CD4-positive, alpha-beta memory T cell (primary cell): ENCODE data around the gene PRKAR1A. TPM values are rescaled to one million over a fixed set of nuclear protein-coding genes. Genes with fewer than 3 reads are reported as not detected.

Source experiments
- CTCF ChIA-PET: fragments of 350-600 bp; sonication (Branson Sonifier 250); formaldehyde crosslinking; loops from one replicate; lab custom pipeline; 2021; ENCODE audit warnings: inconsistent platforms; ENCODE audit not compliant: partially characterized antibody; lab: Charles Lee
- POLR2A ChIA-PET: fragments of 350-600 bp; sonication (Branson Sonifier 250); formaldehyde crosslinking; loops from one replicate; lab custom pipeline; 2021; ENCODE audit not compliant: partially characterized antibody; lab: Charles Lee
- DNase-seq, 5 donors: peaks; one replicate each; pipeline versions ENCODE4 v3.0.0 to v3.0.0-alpha.2; 2020 to 2022; ENCODE audit warnings: mixed read lengths in 1 of 5
- H3K27ac ChIP-seq: one replicate; pipeline ENCODE4 v1.7.0; 2013; ENCODE audit warnings: low read depth, low read length
- H3K27me3 ChIP-seq: 2 replicates; pipeline ENCODE4 v1.7.0; 2013; ENCODE audit warnings: mild to moderate bottlenecking, low read length, moderate library complexity; ENCODE audit not compliant: insufficient read depth
- H3K36me3 ChIP-seq: 2 replicates; pipeline ENCODE4 v1.7.0; 2013; ENCODE audit warnings: mild to moderate bottlenecking, low read length, moderate library complexity; ENCODE audit not compliant: insufficient read depth
- H3K4me1 ChIP-seq: 2 replicates; pipeline ENCODE4 v1.7.0; 2013; ENCODE audit warnings: mild to moderate bottlenecking, low read length, moderate library complexity; ENCODE audit not compliant: insufficient read depth
- H3K4me3 ChIP-seq, 2 donors: one replicate each; pipeline ENCODE4 v1.7.0; 2013; ENCODE audit warnings: low read length in 2 of 2, mild to moderate bottlenecking in 1 of 2
- H3K9me3 ChIP-seq, 2 donors: one replicate each; pipeline ENCODE4 v1.7.0; 2013; ENCODE audit warnings: low read length in 2 of 2, control low read depth in 1 of 2; ENCODE audit not compliant: control insufficient read depth in 1 of 2
- H3K27ac Mint-ChIP-seq, 7 donors: one replicate each; pipeline ENCODE4 v1.8.0; 2020 to 2021; ENCODE audit warnings: mixed read lengths in 7 of 7, mild to moderate bottlenecking in 6 of 7, inconsistent platforms in 3 of 7, moderate library complexity in 3 of 7
- H3K27me3 Mint-ChIP-seq, 2 donors: one replicate each; pipeline ENCODE4 v1.8.0; 2020 to 2021; ENCODE audit warnings: mixed read lengths in 2 of 2
- H3K36me3 Mint-ChIP-seq, 2 donors: one replicate each; pipeline ENCODE4 v1.8.0; 2020 to 2021; ENCODE audit warnings: mixed read lengths in 2 of 2, inconsistent platforms in 1 of 2, mild to moderate bottlenecking in 1 of 2
- H3K4me1 Mint-ChIP-seq, 4 donors: one replicate each; pipeline ENCODE4 v1.8.0; 2020 to 2021; ENCODE audit warnings: mixed read lengths in 4 of 4, mild to moderate bottlenecking in 1 of 4
- H3K4me3 Mint-ChIP-seq, 8 donors: one replicate each; pipeline ENCODE4 v1.8.0; 2020 to 2021; ENCODE audit warnings: mixed read lengths in 8 of 8, mild to moderate bottlenecking in 7 of 8, moderate library complexity in 6 of 8, inconsistent platforms in 3 of 8
- H3K9me3 Mint-ChIP-seq, 8 donors: one replicate each; pipeline ENCODE4 v1.8.0; 2020 to 2021; ENCODE audit warnings: mixed read lengths in 8 of 8, mild to moderate bottlenecking in 5 of 8, inconsistent platforms in 3 of 8, moderate library complexity in 1 of 8
- intact Hi-C: fragments of 100-400 bp; cut with micrococcal nuclease; formaldehyde crosslinking; loops from one replicate; pipeline ENCODE4 v1.15.1; 2023
- polyA plus RNA-seq, 2 donors: library from polyadenylated mRNA; unstranded; fragments of 300-500 nt; fragmentation: Illumina TruSeq; gene quantifications; one replicate each; pipeline ENCODE4 v1.2.3, GENCODE V29; 2021
- total RNA-seq, 2 experiments: library from RNA; stranded (reverse); gene quantifications; one replicate each; pipeline ENCODE4 v1.2.3, GENCODE V29; 2021

The PRKAR1A gene
- total and polyA plus RNA-seq, 4 experiments from 2014 or later: 182 to 220 (median 188) TPM

DNA sequence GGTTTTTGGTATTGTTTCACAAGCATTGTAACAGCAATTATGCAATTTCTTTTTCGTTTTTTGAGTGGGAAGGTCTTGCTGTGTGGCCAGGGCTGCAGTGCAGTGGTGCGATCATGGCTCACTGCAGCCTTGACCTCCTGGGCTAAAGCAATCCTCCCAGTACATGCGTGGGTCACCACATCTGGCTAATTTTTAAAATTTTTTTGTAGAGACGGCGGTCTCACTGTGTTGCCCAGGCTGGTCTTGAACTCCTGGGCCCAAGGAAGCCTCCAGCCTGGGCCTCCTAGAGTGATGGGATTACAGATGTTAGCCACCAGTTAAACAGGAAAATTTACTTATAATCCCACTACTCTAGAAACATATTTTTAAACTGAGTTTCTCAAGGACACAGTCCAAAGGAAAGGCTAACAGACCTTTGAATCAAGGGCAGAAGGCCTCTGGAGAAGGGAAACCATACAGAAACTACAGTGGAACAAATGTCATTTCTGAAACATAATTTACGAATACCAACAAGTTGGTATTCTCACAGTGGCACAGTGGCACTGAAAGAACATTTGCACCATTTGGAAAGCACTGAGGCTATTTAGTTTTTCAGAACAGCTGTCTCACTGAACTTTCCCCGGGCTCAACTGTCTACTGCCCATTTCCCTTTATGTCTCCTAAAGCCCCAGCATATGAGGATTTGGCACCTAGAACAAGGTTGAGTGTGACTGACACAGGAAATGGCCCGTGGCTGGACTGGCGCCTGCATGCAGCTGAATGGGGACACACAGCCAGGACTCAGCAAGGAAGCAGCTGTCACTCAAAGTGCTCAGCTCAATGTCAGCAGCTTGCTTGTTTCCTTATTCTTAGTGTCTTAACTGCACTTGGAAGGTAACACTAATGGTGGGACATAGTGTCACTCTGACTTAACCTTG lies 2.8 kb upstream of the PRKAR1A start:
- no peak for DNase-seq
- Mint-ChIP-seq H3K4me1 (peaks cover 22 to 50% (median 27%) of the 10 kb centered on the region in 4 donors), H3K27me3 (no peaks in the 10 kb centered on the region), H3K4me3 (peak overlapping the region in 2 of 8 donors; percentile 43 to 63), H3K27ac (peak overlapping the region in 4 of 7 donors; percentile 57 to 96 (median 72)), H3K9me3 (peaks cover 0 to 3% (median 0%) of the 10 kb centered on the region in 8 donors), H3K36me3 (peaks cover 0 to 16% of the 10 kb centered on the region in 2 donors)
- POLR2A ChIA-PET: no interaction called here
- Histone ChIP-seq H3K4me1 (peaks cover 19% of the 10 kb centered on the region), H3K36me3 (no peaks in the 10 kb centered on the region), H3K4me3 (no peak overlapping the region), H3K9me3 (no peaks in the 10 kb centered on the region), H3K27ac (no peak overlapping the region), H3K27me3 (no peaks in the 10 kb centered on the region)
- intact Hi-C loops: loop anchor here (5.0 kb wide), 3 partner anchors 327 to 903 kb away; partner anchors contain the start of genes KPNA2 and MAP2K6
- CTCF ChIA-PET: interaction anchor here (0.6 kb wide), 2 partner anchors 21 to 43 kb away, joined by 3 to 4 read pairs; no protein-coding TSS in a partner anchor

DNA sequence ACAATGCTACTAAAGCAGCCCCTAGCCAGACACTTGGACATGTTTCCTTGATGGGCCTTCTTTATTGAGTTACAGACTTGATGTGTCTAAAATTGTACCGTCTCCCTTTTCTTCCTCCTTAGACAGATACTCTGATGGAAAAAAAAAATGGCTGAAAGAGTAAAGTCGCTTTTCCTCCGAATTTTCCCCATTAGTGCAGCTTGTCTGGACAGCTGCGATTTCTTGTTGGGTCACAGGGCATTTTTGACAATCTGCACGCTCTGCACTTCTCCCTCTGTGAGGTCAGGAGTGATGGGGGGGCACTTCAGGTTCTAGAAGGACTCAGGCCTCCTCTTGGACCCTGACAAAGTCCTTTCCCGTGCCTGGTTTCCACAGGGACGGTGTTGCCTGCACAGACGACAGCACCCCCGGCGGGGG lies 968 bp upstream of the PRKAR1A start:
- intact Hi-C loops: loop anchor here (5.0 kb wide), 3 partner anchors 329 to 901 kb away; partner anchors contain the start of genes KPNA2 and MAP2K6

DNA sequence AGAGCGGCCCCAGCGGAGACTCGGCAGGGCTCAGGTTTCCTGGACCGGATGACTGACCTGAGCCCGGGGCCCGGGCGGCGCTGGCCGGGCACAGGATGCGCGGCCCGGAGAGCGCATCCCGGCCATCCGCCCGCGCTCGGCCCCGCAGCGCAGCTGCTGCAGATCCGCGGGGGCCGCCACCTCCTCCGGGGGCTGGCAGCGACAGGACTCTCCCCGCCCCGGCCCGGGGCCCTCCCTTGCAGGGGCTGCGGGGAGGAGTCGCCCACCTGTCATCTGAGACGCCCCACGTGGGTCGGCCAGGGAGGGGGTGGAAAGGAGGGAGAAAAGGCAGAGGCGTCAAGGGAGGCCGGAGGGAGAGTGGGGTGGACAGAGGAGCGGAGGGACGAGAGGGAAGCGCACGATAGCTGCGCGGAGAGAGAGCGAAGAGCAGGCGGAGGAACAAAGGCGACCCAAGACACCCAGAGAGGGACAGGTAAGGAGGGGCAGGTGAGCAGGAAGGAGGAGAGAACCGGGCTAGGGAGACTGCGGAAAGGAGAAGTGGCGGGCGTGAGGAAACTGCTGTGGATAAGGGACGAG lies 471 bp upstream of the PRKAR1A start:
- peaks cover 13 to 31% of the 10 kb centered on the region in 2 donors for H3K36me3 Mint-ChIP-seq
- POLR2A ChIA-PET: interaction anchor here (0.6 to 1.8 kb wide), 13 partner anchors 8 to 1147 kb away, joined by 3 to 15 read pairs (median 4); partner anchors contain the start of gene WIPI1
- peaks cover 0 to 3% (median 0%) of the 10 kb centered on the region in 8 donors for H3K9me3 Mint-ChIP-seq
- H3K27me3 Mint-ChIP-seq: no peaks in the 10 kb centered on the region
- H3K4me3 ChIP-seq: peak overlapping the region; percentile 95 to 96
- CTCF ChIA-PET: interaction anchor here (1.2 to 1.4 kb wide), 2 partner anchors 13 to 23 kb away, joined by 3 to 4 read pairs; no protein-coding TSS in a partner anchor
- peak overlapping the region; percentile 95 to 100 (median 98) for H3K4me3 Mint-ChIP-seq
- peaks cover 8% of the 10 kb centered on the region for H3K36me3 ChIP-seq
- H3K27ac Mint-ChIP-seq: peak overlapping the region; percentile 96 to 100 (median 100)
- intact Hi-C loops: loop anchor here (1.0 to 5.0 kb wide), 5 partner anchors 55 to 901 kb away; partner anchors contain the start of genes ARSG, KPNA2, MAP2K6 and SLC16A6
- H3K27me3 ChIP-seq: no peaks in the 10 kb centered on the region
- peaks cover 36 to 68% (median 42%) of the 10 kb centered on the region in 4 donors for H3K4me1 Mint-ChIP-seq
- no peaks in the 10 kb centered on the region for H3K9me3 ChIP-seq
- H3K4me1 ChIP-seq: peaks cover 30% of the 10 kb centered on the region
- peak in 1 of 5 donors; percentile 79 for DNase-seq
- peak overlapping the region; percentile 96 for H3K27ac ChIP-seq

More for the DNA sequence above, 968 bp upstream of the PRKAR1A start:
- Mint-ChIP-seq H3K4me1 (peaks cover 35 to 65% (median 40%) of the 10 kb centered on the region in 4 donors), H3K9me3 (peaks cover 0 to 3% (median 0%) of the 10 kb centered on the region in 8 donors), H3K27me3 (no peaks in the 10 kb centered on the region), H3K27ac (peak overlapping the region; percentile 73 to 96 (median 92)), H3K4me3 (peak overlapping the region; percentile 76 to 95 (median 82)), H3K36me3 (peaks cover 9 to 28% of the 10 kb centered on the region in 2 donors)
- peaks cover 30% of the 10 kb centered on the region for H3K4me1 ChIP-seq
- CTCF ChIA-PET: interaction anchor here (1.2 kb wide), 1 partner anchor 23 kb away, joined by 3 read pairs; no protein-coding TSS in a partner anchor
- peak overlapping the region; percentile 96 for H3K27ac ChIP-seq
- H3K27me3 ChIP-seq: no peaks in the 10 kb centered on the region
- POLR2A ChIA-PET: interaction anchor here (1.4 to 1.8 kb wide), 6 partner anchors 15 to 1146 kb away, joined by 3 to 15 read pairs (median 5); no protein-coding TSS in a partner anchor
- peaks cover 6% of the 10 kb centered on the region for H3K36me3 ChIP-seq
- no peaks in the 10 kb centered on the region for H3K9me3 ChIP-seq
- peak overlapping the region in 1 of 2 donors; percentile 95 for H3K4me3 ChIP-seq
- DNase-seq: peak in 1 of 5 donors; percentile 44

DNA sequence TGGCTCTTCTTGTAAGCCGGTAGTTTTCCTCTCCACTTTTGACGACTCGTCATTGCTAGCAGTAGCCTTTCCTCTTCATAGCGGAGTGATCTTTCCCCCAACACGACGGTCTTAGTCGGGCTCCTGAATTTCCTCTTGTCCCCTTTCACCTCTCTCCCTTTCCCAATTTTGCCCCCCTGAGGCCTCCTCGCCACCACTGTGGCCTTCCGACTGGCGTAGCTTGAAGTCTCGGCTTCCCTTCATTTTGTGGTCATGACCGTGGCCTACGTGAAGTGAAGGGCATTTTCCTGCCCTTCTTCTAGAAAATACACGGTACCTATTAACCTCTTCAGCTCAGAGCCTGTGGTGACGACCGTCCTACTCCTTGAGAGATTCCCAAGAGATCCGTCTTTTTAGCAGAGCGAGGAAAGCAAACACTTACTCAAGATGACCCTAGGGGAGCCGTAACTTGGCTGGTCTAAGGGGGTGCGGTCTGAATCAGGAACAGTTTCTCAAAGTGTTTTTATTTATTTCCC lies 787 bp downstream of the PRKAR1A start:
- peak overlapping the region; percentile 97 to 100 (median 99) for H3K4me3 Mint-ChIP-seq
- H3K9me3 ChIP-seq: no peaks in the 10 kb centered on the region
- ChIA-PET CTCF (interaction anchor here (1.4 kb wide), 1 partner anchor 14 kb away, joined by 4 read pairs; no protein-coding TSS in a partner anchor), POLR2A (interaction anchor here (0.6 to 1.8 kb wide), 12 partner anchors 9 to 519 kb away, joined by 3 to 15 read pairs (median 4); no protein-coding TSS in a partner anchor)
- H3K4me1 ChIP-seq: peaks cover 30% of the 10 kb centered on the region
- peak overlapping the region; percentile 96 to 100 (median 99) for H3K27ac Mint-ChIP-seq
- peak in 1 of 5 donors; percentile 26 for DNase-seq
- peaks cover 38 to 70% (median 46%) of the 10 kb centered on the region in 4 donors for H3K4me1 Mint-ChIP-seq
- H3K9me3 Mint-ChIP-seq: peaks cover 0 to 3% (median 0%) of the 10 kb centered on the region in 8 donors
- no peaks in the 10 kb centered on the region for H3K27me3 ChIP-seq
- intact Hi-C loops: loop anchor here (1.0 to 5.0 kb wide), 5 partner anchors 56 to 899 kb away; partner anchors contain the start of genes ARSG, KPNA2, MAP2K6 and SLC16A6
- no peaks in the 10 kb centered on the region for H3K27me3 Mint-ChIP-seq
- H3K27ac ChIP-seq: peak overlapping the region; percentile 96
- H3K36me3 Mint-ChIP-seq: peaks cover 22 to 43% of the 10 kb centered on the region in 2 donors
- H3K36me3 ChIP-seq: peaks cover 11% of the 10 kb centered on the region
- H3K4me3 ChIP-seq: peak overlapping the region; percentile 95 to 96

GRCh38 chr17:68513932-68514331 lies 1.7 kb downstream of the PRKAR1A start:
- peaks cover 27 to 51% of the 10 kb centered on the region in 2 donors for H3K36me3 Mint-ChIP-seq
- H3K4me3 ChIP-seq: peak overlapping the region in 1 of 2 donors; percentile 95
- H3K27me3 Mint-ChIP-seq: no peaks in the 10 kb centered on the region
- peaks cover 30% of the 10 kb centered on the region for H3K4me1 ChIP-seq
- POLR2A ChIA-PET: no interaction called here
- H3K9me3 ChIP-seq: no peaks in the 10 kb centered on the region
- intact Hi-C loops: loop anchor here (2.0 to 5.0 kb wide), 4 partner anchors 57 to 898 kb away; partner anchors contain the start of genes KPNA2, MAP2K6 and WIPI1
- H3K4me3 Mint-ChIP-seq: peak overlapping the region; percentile 97 to 100 (median 99)
- H3K9me3 Mint-ChIP-seq: peaks cover 0 to 3% (median 0%) of the 10 kb centered on the region in 8 donors
- no peak overlapping the region for H3K27ac ChIP-seq
- no peaks in the 10 kb centered on the region for H3K27me3 ChIP-seq
- H3K36me3 ChIP-seq: peaks cover 11% of the 10 kb centered on the region
- H3K4me1 Mint-ChIP-seq: peaks cover 41 to 73% (median 50%) of the 10 kb centered on the region in 4 donors
- peak overlapping the region; percentile 96 to 100 (median 99) for H3K27ac Mint-ChIP-seq
- DNase-seq: no peak
- CTCF ChIA-PET: no interaction called here
